Measurements from ENCODE around the gene KRTAP19-1. TPM values are rescaled to one million over a fixed set of nuclear protein-coding genes. Genes with fewer than 3 reads are reported as not detected.

Gene KRTAP19-1
- total RNA-seq, 1 donor from 2014 or later = not detected

DNA sequence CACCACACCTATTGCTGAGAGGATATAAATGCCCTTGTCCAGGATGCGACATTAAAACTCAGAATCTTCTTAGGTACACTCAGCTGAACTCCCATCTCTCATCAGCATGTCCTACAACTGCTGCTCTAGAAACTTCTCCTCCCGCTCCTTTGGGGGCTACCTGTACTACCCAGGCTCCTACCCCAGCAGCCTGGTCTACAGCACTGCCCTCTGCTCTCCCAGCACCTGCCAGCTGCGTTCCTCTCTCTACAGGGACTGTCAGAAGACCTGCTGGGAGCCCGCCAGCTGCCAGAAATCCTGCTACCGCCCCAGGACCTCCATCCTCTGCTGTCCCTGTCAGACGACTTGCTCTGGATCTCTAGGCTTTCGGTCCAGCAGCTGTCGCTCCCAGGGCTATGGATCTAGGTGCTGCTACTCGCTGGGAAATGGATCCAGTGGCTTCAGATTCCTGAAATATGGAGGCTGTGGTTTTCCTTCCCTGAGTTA lies 50.0 kb downstream of the KRTAP19-1 start, which contains the start of gene KRTAP13-4:
Gene KRTAP13-4 (plus strand): TSS at position 51 of the 486 bp plus-strand sequence. CDS start 56 bp downstream, at position 107.
- no peak for DNase-seq (ENCODE audit: extremely low read depth, low read depth, low spot score)

Other genes with a start within 250 kb of the KRTAP19-1 start
- not detected in 2 replicates for gene KRTAP24-1, start 197.4 kb downstream of the KRTAP19-1 start, total RNA-seq
- gene KRTAP25-1, start 190.9 kb downstream of the KRTAP19-1 start, total RNA-seq = not detected in 2 replicates
- not detected in 2 replicates for gene KRTAP26-1, start 160.1 kb downstream of the KRTAP19-1 start, total RNA-seq
- not detected in 2 replicates for gene KRTAP27-1, start 142.7 kb downstream of the KRTAP19-1 start, total RNA-seq
- not detected in 2 replicates for gene KRTAP23-1, start 131.8 kb downstream of the KRTAP19-1 start, total RNA-seq
- not detected in 2 replicates for gene KRTAP13-2, start 108.1 kb downstream of the KRTAP19-1 start, total RNA-seq
- not detected in 2 replicates for gene KRTAP13-1, start 84.3 kb downstream of the KRTAP19-1 start, total RNA-seq
- not detected in 2 replicates for gene KRTAP13-3, start 54.4 kb downstream of the KRTAP19-1 start, total RNA-seq
- gene KRTAP13-4, start 50.1 kb downstream of the KRTAP19-1 start, total RNA-seq = not detected in 2 replicates
- gene KRTAP15-1, start 40.1 kb downstream of the KRTAP19-1 start, total RNA-seq = not detected in 2 replicates
- not detected in 2 replicates for gene KRTAP19-2, start 7.1 kb upstream of the KRTAP19-1 start, total RNA-seq
- not detected in 2 replicates for gene KRTAP19-3, start 11.6 kb upstream of the KRTAP19-1 start, total RNA-seq
- not detected in 2 replicates for gene KRTAP19-4, start 16.8 kb upstream of the KRTAP19-1 start, total RNA-seq
- gene KRTAP19-5, start 21.8 kb upstream of the KRTAP19-1 start, total RNA-seq = not detected in 2 replicates
- gene KRTAP19-6, start 61.5 kb upstream of the KRTAP19-1 start, total RNA-seq = not detected in 2 replicates
- gene KRTAP19-7, start 80.9 kb upstream of the KRTAP19-1 start, total RNA-seq = not detected in 2 replicates
- not detected in 2 replicates for gene KRTAP22-2, start 110.0 kb upstream of the KRTAP19-1 start, total RNA-seq
- not detected in 2 replicates for gene KRTAP6-3, start 112.1 kb upstream of the KRTAP19-1 start, total RNA-seq
- not detected in 2 replicates for gene KRTAP6-2, start 118.5 kb upstream of the KRTAP19-1 start, total RNA-seq
- not detected in 2 replicates for gene KRTAP22-1, start 120.7 kb upstream of the KRTAP19-1 start, total RNA-seq
- not detected in 2 replicates for gene KRTAP6-1, start 133.6 kb upstream of the KRTAP19-1 start, total RNA-seq
- gene KRTAP20-1, start 136.1 kb upstream of the KRTAP19-1 start, total RNA-seq = not detected in 2 replicates
- gene KRTAP20-4, start 140.3 kb upstream of the KRTAP19-1 start, total RNA-seq = not detected in 2 replicates
- not detected in 2 replicates for gene KRTAP20-2, start 154.8 kb upstream of the KRTAP19-1 start, total RNA-seq
- not detected in 2 replicates for gene KRTAP20-3, start 162.5 kb upstream of the KRTAP19-1 start, total RNA-seq
- not detected in 2 replicates for gene KRTAP21-3, start 238.4 kb upstream of the KRTAP19-1 start, total RNA-seq